HT-29 (cell line): Measurements from ENCODE around the gene KRT81. TPM values are rescaled to one million over a fixed set of nuclear protein-coding genes. Genes with fewer than 3 reads are reported as not detected.
"Not testable (repeated sequence)": the region's sequence is repeated elsewhere in the genome, so short reads cannot be mapped to it uniquely, and the experiment has no call there.

Experiments used
- DNase-seq: peaks from one replicate; pipeline ENCODE4 v3.0.0-alpha.2; 2015; ENCODE audit warnings: low spot score
- total RNA-seq: library from RNA; depleted of rRNA; stranded (reverse); fragments of >200 nt; shearing (Covaris generic); gene quantifications from 2 replicates; pipeline ENCODE4 v1.2.3, GENCODE V29; 2014

KRT81 gene
- total RNA-seq, 1 experiment from 2014 or later = not detected

GRCh38 chr12:52254180-52254964 lies 37.0 kb downstream of the KRT81 start:
- DNase-seq = no peak

DNA sequence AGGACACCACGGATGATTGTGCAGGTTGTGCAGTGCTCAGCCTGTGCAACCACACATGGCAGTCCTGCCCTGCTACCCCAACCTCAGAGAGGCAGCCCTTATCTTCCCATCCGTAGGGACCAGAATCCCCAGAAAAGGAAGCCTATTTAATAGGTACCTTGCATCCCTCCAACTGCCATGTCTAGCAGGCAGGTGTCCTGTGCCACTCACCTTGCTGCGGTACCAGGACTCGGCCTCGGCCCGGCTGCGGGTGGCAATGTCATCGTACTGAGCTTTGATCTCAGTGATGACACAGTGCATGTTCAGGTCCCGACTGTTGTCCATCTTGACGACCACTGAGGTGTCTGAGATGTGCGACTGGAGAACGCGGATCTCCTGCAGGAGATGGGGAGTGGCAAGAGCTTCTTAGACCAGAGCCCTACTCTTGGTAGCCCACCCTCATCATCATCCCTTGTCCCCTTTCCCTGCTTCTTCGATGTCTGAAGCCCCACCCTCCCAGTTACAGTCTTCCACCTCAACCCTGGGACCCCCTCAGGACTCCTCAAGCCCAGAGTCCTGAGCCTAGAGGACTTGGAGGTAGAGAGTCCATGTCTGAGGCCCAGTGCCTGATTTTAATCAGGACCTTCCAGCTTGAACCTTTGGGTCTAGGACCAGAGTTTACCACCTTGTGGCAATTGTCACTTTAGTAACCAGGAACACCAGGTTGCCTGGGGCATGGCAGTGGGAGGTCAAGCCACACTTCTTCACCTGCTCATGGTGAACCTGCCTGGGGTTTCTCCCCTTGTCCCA lies 37.7 kb downstream of the KRT81 start:
- no peak for DNase-seq

- DNase-seq = no peak
These were observed 38.5 kb downstream of the KRT81 start for GRCh38 chr12:52252728-52253343.

DNA sequence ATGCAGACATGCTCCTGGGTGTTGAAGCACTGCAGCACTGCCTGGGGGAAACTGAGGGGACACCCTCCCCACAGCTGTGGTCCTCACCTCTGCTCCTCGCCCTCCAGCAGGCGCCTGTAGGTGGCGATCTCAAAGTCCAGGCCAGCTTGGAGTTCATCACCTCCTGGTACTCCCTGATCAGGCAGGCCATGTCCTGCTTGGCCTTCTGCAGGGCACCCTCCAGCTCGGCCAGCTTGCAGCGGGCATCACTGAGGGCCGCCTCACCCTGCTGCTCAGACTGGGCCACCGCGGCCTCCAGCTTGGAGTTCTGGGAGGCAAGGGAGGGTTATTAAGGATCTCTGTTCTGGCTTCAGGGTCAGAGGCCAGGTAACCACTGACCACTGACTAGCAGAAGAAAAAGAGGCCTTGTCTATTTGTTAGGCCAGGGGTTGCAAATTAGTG lies 39.1 kb downstream of the KRT81 start:
- DNase-seq = not testable (repeated sequence)

DNA sequence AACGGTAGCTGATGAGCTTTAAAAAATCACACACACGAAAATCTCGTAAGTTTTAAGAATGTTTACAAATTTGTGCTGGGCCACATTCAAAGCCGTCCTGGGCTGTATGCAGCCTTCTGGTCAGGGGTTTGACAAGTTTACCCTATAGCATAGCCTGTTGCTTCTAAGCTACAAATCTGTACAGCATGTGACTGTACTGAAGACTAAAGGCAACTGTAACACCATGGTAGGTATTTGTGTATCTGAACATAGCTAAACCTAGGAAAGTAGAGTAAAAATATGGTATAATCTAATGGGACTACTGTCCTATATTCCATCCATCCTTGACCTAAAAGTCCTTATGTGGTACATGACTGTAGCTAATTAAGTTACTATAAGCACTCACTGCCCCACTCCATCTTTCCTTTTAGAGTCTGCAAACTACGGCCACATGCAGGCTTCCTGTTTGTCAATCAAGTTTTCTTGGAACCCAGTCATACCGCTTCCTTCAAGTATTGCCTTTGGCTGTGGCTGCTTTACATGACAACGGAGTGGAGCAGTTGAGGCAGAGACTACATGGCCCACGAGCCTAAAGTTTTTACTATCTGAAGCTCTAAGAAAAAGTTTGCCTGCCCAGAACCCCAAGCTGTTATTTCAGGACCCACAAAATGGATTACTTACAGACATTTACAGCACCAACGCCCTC lies 39.8 kb downstream of the KRT81 start:
- no peak for DNase-seq

DNA sequence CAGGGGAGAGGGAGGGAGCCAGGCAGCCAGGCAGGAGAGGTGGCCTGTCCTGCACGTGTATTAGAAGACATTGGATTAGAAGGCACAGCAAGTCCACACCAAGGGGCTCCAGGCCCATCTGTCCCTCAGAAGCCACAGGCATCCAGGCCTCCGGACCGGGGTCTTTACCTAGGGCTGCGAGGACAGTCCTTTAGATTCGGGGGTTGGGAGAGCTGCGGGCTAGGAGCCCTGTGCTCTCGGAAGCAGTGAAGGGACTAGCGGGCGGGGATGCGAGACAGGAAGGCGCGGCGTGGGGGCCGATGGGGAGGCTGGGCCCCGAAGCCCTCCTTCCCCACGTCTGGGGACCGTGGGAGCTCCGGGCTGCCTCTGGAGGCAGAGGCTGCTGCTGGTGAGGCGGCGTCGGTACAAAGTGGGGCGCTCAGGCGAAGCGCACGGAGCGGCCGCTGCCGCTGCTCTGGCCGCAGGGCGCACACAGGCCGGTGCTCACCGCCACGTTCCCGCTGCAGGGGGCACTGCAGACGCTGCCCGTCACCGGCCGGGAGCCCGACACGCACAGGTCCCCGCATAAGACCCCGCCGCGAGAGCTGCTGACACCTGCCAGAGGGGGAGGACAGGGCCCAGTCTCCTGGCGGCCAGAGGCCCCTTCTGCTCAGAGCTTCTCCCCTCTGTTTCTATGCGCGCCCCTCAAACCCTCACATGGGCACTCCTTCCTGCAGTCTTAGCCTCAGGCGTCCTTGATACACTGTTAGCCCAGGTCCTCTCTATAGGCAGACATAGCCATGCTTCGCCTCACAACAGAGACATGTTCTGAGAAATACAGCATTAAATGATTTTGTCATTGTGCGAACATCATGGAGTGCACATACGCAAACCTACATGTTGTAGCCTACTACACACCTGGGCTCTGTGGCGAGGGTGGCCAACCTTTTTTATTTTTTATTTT lies 41.0 kb downstream of the KRT81 start:
- no peak for DNase-seq

GRCh38 chr12:52249511-52250047 lies 41.8 kb downstream of the KRT81 start:
- DNase-seq = no peak

GRCh38 chr12:52248541-52249461 lies 42.5 kb downstream of the KRT81 start:
- DNase-seq = no peak

DNA sequence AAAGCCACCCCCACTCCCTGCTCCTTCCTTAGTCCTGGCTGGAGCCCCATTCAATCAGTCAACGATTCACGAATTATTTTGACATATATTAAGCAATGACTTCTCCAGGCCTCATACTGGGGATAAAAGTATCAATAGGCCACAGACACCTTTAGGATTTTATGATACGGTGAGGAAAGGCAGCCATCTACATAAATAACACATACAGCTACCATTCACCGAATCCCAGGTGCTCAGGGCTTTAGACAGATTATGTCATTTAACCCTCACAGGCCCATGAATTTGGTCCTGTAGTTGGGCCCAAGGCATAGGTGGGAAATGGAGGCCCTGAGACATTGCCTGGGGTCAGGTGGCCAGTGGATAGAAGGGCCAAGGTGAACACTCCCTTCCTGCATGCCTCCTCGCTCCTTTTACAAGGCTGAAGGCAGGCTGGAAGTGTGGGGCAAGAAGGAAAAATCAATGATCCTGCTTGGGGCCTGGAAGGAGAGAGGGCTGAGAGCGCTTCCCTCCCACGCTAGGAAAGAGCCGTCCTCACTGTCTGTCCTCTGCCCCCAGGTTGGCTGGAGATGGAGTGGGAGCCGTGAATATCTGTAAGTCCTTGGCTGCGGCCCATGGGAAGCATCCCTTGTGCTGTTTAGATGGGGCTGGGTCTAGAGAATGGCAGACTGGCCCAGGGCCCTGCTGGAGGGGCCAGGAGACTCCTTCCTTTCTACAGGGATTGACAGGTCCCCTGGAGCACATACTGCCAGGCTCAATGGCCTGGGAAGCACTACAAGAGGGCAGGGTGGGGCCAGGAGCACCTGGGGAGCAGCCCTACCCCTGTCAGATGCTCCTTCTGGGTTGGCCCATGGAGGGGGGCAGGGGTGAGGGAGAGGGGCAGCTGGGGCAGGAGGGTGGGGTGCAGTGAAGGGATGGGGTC lies 43.5 kb downstream of the KRT81 start:
- DNase-seq = no peak

GRCh38 chr12:52246720-52247621 lies 44.4 kb downstream of the KRT81 start:
- peak; percentile 89 for DNase-seq

DNA sequence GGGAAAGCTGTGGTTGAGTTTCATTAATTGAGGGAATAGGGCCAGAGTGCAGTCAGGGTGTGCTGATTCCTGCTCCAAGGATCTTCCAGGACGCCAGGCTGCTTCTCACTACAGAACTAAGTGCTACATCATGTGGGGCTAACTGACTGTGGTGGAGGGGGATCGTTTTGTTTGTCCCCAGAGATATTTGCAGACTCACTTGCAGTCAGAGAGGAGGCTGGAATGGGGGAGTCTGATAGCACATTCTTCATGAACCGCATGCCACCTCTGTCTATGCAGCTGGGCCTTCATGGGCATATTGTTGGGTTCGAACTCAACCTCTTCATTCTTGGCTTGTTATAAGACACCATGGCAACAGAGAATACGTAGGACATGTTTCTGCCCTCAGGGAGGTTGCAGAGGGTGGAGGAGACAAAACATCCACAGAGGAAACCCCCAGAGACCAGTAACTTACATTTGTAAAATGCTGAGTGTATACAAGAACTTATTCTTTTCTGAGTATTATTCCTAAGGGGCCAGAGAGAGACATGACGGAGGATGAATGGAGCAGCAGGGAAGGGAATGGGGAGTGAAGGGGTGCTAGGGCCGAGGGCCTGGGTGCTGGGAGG lies 45.3 kb downstream of the KRT81 start:
- no peak for DNase-seq

- DNase-seq = no peak
These were observed 45.9 kb downstream of the KRT81 start for GRCh38 chr12:52245259-52245961.

GRCh38 chr12:52244615-52244994 lies 46.7 kb downstream of the KRT81 start:
- DNase-seq = no peak

- peak; percentile 89 for DNase-seq
These were observed 47.3 kb downstream of the KRT81 start for GRCh38 chr12:52243856-52244614.

GRCh38 chr12:52243259-52243855 lies 48.0 kb downstream of the KRT81 start:
- peak; percentile 77 for DNase-seq
